IPS DF 6.9 (cell line): ENCODE data around the gene TRABD2B.

ENCODE experiments used
- DNase-seq: peaks from one replicate; pipeline ENCODE4 v3.0.0-alpha.2; 2013; ENCODE audit warnings: low read depth, low spot score
- H3K27ac ChIP-seq: one replicate; pipeline ENCODE4 v1.5.1; 2013; ENCODE audit warnings: low read length, control low read depth
- H3K27me3 ChIP-seq: 2 replicates; pipeline ENCODE4 v1.6.1; 2013; ENCODE audit warnings: mild to moderate bottlenecking, low read length; ENCODE audit not compliant: control insufficient read depth, insufficient read depth
- H3K36me3 ChIP-seq: 2 replicates; pipeline ENCODE4 v1.6.1; 2013; ENCODE audit warnings: low read length; ENCODE audit not compliant: control insufficient read depth, insufficient read depth
- H3K4me1 ChIP-seq: 2 replicates; pipeline ENCODE4 v1.6.1; 2013; ENCODE audit warnings: low read length; ENCODE audit not compliant: control insufficient read depth, insufficient read depth
- H3K4me3 ChIP-seq: 2 replicates; pipeline ENCODE4 v1.5.1; 2013; ENCODE audit warnings: mild to moderate bottlenecking, low read length
- H3K9me3 ChIP-seq: 2 replicates; pipeline ENCODE4 v1.6.1; 2013; ENCODE audit warnings: low read length, inconsistent platforms; ENCODE audit not compliant: control insufficient read depth, insufficient read depth
- WGBS: extraction: QIAGEN DNeasy Blood & Tissue Kit; methylation state at CpG from one replicate; pipeline ENCODE4 v1.1.7; 2013; ENCODE audit warnings: mixed read lengths, missing lambda C conversion rate; ENCODE audit not compliant: insufficient read length, insufficient coverage; 5-methylcytosine and 5-hydroxymethylcytosine counted together

TRABD2B gene

DNA sequence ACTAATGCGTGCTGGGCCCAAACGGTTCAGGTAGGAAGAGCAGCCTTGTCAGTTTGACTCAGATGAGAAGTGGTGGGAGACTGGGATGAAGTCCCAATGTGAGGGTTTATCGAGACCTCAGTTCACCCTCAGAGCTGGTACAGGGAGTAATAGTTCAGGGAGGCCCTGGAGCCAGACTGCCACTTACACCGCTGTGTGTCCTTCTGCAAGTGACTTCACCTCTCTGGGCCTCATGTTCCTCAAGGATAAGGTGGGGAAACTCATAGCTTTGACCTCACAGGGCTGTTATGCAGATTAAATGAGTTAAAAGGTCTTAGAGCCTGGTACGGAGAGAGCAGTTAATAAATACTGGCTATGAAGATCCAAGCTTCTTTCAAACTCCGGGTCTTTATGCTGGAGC is 219.9 kb downstream of the TRABD2B start:
- Histone ChIP-seq H3K27me3 (no peaks in the 10 kb centered on the region), H3K36me3 (no peaks in the 10 kb centered on the region), H3K9me3 (no peaks in the 10 kb centered on the region), H3K4me1 (peaks cover 2% of the 10 kb centered on the region; the same call in 1 of the 2 replicates), H3K27ac (no peak overlapping the region), H3K4me3 (no peak overlapping the region)
- WGBS: no CpG with 5 or more reads among the region's 6 CpGs
- DNase-seq: no peak

DNA sequence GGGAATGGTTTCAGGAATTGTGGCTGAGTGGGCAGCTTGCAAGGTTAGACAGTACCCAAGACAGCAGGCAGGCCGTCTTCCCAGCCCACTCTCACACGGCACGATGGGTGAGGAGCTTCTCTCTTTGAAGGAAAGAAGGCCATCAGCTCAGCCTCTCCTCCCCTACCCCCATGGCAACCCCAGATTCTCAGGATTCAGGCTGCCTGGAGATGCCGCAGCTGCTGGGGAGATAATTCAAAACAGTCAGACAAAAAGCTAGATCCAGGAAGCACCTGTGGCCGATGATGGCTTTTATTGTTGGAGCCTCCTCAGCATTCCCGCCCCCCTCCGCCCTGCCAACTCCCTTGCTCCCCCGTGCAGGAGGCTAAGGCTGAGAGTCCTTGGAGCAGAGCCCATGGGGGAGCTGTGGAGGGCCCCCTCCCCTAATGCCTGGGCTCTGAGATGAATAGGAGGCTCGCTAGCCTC is 220.5 kb downstream of the TRABD2B start:
- H3K27me3 ChIP-seq: no peaks in the 10 kb centered on the region
- DNase-seq: no peak

DNA sequence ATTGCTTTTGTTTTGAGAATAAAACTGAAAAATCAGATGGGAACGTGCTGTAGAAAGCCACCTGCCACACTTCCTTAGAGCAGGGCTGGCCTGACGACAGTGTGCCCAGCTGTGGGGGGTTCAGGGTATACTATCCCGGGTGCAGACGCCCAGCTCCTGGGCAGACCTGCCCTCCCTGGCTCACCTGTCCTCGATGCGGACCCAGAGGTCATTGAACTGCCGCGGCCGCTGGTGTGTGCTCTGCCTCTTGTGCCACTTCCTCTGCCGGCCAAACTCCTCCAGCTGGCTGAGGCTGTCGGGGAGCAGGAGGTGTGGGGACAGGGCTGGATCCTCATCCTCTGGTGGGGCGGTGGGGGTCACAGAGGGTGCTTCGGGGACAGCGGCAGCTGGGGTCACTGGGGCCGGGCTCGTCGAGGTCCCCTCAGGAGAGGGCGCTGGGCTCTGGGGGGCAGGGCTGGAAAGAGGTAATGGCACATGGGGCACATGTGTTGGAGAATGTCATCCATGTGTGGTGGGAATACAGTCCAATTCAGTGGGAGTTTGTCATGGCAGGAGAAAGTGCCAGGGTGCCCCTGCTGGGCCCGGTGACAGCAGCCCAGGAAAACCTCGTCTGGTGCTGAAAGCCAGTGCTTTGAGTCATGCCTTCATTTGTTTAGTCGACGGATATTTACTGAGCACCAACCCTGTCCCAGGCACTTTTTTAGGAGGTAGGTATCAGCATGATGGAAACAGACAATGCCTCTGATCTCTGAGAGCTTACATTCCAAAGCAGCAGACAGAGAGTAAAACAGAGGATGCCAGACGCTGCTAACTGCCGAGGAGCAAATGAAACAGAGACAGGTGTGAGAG is 222.0 kb downstream of the TRABD2B start:
- WGBS: no CpG with 5 or more reads among the region's 24 CpGs
- peaks cover 2% of the 10 kb centered on the region; the same call in 1 of the 2 replicates for H3K4me1 ChIP-seq
- H3K36me3 ChIP-seq: no peaks in the 10 kb centered on the region
- H3K4me3 ChIP-seq: no peak overlapping the region
- H3K27me3 ChIP-seq: no peaks in the 10 kb centered on the region
- H3K27ac ChIP-seq: no peak overlapping the region
- H3K9me3 ChIP-seq: no peaks in the 10 kb centered on the region
- DNase-seq: no peak

More for the DNA sequence above, 220.5 kb downstream of the TRABD2B start:
- H3K4me3 ChIP-seq: no peak overlapping the region
- peaks cover 2% of the 10 kb centered on the region; the same call in 1 of the 2 replicates for H3K4me1 ChIP-seq
- WGBS: no CpG with 5 or more reads among the region's 9 CpGs
- no peaks in the 10 kb centered on the region for H3K9me3 ChIP-seq
- no peak overlapping the region for H3K27ac ChIP-seq
- H3K36me3 ChIP-seq: no peaks in the 10 kb centered on the region

DNA sequence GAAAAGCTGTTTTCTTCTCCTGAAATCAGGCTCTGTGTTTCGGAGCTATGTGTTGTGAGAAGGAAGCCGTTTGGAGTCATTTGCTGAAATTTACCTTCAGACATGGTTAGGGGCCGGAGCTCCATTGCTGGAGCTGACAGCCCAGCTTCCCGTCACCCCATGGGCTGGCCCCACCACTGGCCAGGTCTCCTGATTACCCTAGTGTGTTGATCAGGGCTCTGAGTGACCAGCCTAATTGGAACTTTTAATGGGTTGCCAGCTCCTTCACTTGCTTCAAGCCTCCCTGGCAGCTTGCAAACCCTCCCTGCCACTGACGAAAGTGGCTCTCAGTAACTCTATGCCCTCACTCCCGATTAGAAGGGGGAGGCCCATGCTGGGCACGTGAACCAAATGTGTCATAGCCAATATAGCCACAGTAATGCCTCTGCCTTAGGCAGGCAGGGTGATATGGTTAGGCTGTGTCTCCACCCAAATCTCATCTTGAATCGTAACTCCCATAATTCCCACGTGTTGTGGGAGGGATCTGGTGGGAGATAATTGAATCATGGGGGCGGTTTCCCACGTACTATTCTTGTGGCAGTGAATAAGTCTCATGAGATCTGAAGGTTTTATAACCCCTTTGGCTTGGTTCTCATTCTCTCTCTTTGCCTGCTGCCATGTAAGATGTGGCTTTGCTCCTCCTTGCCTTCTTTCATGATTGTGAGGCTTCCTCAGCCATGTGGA is 224.1 kb downstream of the TRABD2B start:
- DNase-seq: no peak
- Histone ChIP-seq H3K4me1 (peaks cover 2% of the 10 kb centered on the region; the same call in 1 of the 2 replicates), H3K27ac (no peak overlapping the region), H3K27me3 (no peaks in the 10 kb centered on the region), H3K4me3 (no peak overlapping the region), H3K9me3 (no peaks in the 10 kb centered on the region), H3K36me3 (no peaks in the 10 kb centered on the region)
- no CpG with 5 or more reads among the region's 11 CpGs for WGBS

DNA sequence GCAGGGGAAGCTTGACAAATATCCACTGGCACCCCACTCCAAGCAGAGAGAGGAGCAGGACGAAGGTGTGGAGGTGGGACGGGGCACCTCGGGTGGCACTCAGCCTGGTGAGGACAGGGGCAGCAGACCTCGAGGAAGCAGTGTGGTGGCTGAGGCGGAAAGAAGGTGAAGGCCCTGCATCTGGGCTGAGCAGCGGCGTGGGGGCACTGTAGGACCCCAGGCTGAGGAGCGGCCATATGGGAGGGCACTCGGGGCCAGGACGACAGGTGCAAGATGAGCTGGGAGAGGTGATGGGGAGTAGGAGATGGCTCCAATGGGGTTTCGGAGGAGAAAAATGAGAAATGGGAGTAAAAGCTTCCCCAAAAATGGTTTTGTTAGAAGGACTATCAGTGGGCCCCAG is 224.9 kb downstream of the TRABD2B start:
- Histone ChIP-seq H3K9me3 (no peaks in the 10 kb centered on the region), H3K27me3 (no peaks in the 10 kb centered on the region), H3K4me3 (no peak overlapping the region), H3K36me3 (no peaks in the 10 kb centered on the region), H3K4me1 (peaks cover 2% of the 10 kb centered on the region; the same call in 1 of the 2 replicates), H3K27ac (no peak overlapping the region)
- WGBS: no CpG with 5 or more reads among the region's 11 CpGs
- DNase-seq: no peak

- Histone ChIP-seq H3K4me1 (peaks cover 2% of the 10 kb centered on the region; the same call in 1 of the 2 replicates), H3K9me3 (no peaks in the 10 kb centered on the region), H3K4me3 (no peak overlapping the region), H3K27ac (no peak overlapping the region), H3K36me3 (no peaks in the 10 kb centered on the region), H3K27me3 (no peaks in the 10 kb centered on the region)
- no CpG with 5 or more reads among the region's 13 CpGs for WGBS
- no peak for DNase-seq
These were observed 225.4 kb downstream of the TRABD2B start for GRCh38 chr1:47771751-47772150.

- no peaks in the 10 kb centered on the region for H3K4me1 ChIP-seq
- WGBS: no CpG with 5 or more reads among the region's 4 CpGs
These were observed 227.2 kb downstream of the TRABD2B start for GRCh38 chr1:47769983-47770382.

GRCh38 chr1:47769295-47769694 is 227.9 kb downstream of the TRABD2B start:
- no CpG with 5 or more reads among the region's 3 CpGs for WGBS
- H3K36me3 ChIP-seq: no peaks in the 10 kb centered on the region
- H3K27ac ChIP-seq: no peak overlapping the region
- H3K4me1 ChIP-seq: no peaks in the 10 kb centered on the region
- no peak overlapping the region for H3K4me3 ChIP-seq
- DNase-seq: no peak
- no peaks in the 10 kb centered on the region for H3K27me3 ChIP-seq
- no peaks in the 10 kb centered on the region for H3K9me3 ChIP-seq

More at GRCh38 chr1:47769983-47770382, 227.2 kb downstream of the TRABD2B start:
- Histone ChIP-seq H3K36me3 (no peaks in the 10 kb centered on the region), H3K9me3 (no peaks in the 10 kb centered on the region), H3K4me3 (no peak overlapping the region), H3K27ac (no peak overlapping the region), H3K27me3 (no peaks in the 10 kb centered on the region)
- DNase-seq: no peak

GRCh38 chr1:47767741-47768100 is 229.5 kb downstream of the TRABD2B start:
- Histone ChIP-seq H3K4me3 (no peak overlapping the region), H3K36me3 (no peaks in the 10 kb centered on the region), H3K4me1 (no peaks in the 10 kb centered on the region), H3K9me3 (no peaks in the 10 kb centered on the region), H3K27me3 (no peaks in the 10 kb centered on the region), H3K27ac (no peak overlapping the region)
- no peak for DNase-seq
- WGBS: no CpG with 5 or more reads among the region's 11 CpGs

- H3K4me3 ChIP-seq: no peak overlapping the region
- no peak overlapping the region for H3K27ac ChIP-seq
- no CpG with 5 or more reads among the region's 12 CpGs for WGBS
- H3K9me3 ChIP-seq: no peaks in the 10 kb centered on the region
- no peaks in the 10 kb centered on the region for H3K27me3 ChIP-seq
- DNase-seq: no peak
- no peaks in the 10 kb centered on the region for H3K4me1 ChIP-seq
- H3K36me3 ChIP-seq: no peaks in the 10 kb centered on the region
These were observed 230.1 kb downstream of the TRABD2B start for GRCh38 chr1:47766832-47767740.
